Measurements from ENCODE around the gene GDI1.

GRCh38 chrX:154490021-154490413, 53.1 kb downstream of the GDI1 start:
- TF ChIP-seq CTCF (IDR thresholded peaks at IDR 0.05), result no peak
- no peak for TF ChIP-seq POLR2A (IDR thresholded peaks at IDR 0.05)

All from body of pancreas (tissue), 4 donors.